NOMO-1 treated with dmso at 0.1 percent for 144 hours (cell line): ENCODE measurements around the gene TOR1AIP1.
A peak's percentile ranks its signal among the peaks of the same experiment; 100 is the strongest.
"Not testable (repeated sequence)": the region's sequence is repeated elsewhere in the genome, so short reads cannot be mapped to it uniquely, and the experiment has no call there.

Experiments
- DNase-seq: peaks from one replicate; lab custom pipeline; 2025; ENCODE audit not compliant: unreplicated experiment; lab: John Stamatoyannopoulos, UW

TOR1AIP1 gene

DNA sequence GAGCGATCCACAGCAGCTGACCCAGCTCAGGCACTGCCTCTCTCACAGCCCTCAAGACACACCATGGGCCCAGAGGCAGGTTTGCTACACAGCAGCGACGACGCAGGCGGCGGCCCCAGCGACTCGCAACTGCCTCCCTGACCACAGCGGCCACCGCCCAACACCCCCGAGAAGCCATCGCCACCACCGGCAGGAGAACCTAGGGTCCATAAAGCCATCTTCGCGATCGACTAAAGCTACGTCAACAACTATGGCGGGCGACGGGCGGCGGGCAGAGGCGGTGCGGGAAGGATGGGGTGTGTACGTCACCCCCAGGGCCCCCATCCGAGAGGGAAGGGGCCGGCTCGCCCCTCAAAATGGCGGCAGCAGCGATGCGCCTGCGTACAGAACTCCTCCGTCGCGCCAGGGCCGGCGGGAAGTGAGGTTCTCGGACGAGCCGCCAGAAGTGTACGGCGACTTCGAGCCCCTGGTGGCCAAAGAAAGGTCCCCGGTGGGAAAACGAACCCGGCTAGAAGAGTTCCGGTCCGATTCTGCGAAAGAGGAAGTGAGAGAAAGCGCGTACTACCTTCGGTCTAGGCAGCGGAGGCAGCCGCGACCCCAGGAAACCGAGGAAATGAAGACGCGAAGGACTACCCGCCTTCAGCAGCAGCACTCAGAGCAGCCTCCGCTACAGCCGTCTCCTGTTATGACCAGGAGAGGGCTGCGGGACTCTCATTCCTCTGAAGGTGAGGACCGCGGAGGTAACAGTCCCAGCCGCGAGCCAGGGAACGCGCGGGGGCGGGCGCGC lies at the start of gene TOR1AIP1:
TOR1AIP1 (plus strand) TSS at position 33 of the 787 bp plus-strand sequence; CDS start at position 251, 218 bp downstream.
- peak; percentile 96 for DNase-seq

DNA sequence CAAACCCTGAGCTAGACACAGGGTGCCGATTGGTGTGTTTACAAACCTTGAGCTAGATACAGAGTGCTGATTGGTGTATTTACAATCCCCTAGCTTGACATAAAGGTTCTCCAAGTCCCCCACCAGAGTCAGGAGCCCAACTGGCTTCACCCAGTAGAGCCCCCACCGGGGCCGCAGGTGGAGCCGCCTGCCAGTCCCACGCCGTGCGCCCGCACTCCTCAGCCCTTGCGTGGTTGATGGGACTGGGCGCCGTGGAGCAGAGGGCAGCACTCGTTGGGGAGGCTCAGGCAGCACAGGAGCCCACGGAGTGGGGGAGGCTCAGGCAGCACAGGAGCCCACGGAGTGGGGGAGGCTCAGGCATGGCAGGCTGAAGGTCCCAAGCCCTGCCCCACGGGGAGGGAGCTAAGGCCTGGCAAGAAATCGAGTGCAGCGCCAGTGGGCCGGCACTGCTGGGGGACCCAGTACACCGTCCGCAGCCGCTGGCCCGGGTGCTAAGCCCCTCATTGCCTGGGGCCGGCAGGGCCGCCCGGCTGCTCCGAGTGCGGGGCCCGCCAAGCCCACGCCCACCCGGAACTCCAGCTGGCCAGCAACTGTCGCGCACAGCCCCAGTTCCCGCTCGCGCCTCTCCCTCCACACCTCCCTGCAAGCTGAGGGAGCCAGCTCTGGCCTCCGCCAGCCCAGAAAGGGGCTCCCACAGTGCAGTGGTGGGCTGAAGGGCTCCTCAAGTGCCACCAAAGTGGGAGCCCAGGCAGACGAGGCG lies 45.2 kb upstream of the TOR1AIP1 start:
- not testable (repeated sequence) for DNase-seq

DNA sequence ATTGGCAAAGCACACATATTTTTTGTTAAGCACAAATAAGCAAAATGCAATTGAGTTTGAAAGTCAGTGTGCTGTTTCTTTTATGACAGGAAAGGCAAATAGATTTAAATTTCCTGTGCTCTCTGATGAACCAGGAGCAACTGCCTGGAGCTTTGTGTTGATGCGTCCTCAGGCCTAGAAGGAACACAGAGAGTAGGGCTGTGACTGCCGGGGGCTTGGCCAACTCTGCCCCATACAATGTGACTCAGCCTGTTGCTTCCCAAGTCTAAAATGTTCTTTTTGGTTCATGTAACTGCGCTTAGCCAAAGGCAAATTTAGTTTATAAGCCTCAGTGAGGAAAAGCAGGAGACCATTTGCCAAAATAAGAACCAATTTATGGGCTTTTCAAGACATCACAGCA lies 42.0 kb upstream of the TOR1AIP1 start:
- no peak for DNase-seq

GRCh38 chr1:179848233-179848632 lies 33.9 kb upstream of the TOR1AIP1 start:
- no peak for DNase-seq

GRCh38 chr1:179853102-179853501 lies 29.0 kb upstream of the TOR1AIP1 start:
- DNase-seq, result no peak

DNA sequence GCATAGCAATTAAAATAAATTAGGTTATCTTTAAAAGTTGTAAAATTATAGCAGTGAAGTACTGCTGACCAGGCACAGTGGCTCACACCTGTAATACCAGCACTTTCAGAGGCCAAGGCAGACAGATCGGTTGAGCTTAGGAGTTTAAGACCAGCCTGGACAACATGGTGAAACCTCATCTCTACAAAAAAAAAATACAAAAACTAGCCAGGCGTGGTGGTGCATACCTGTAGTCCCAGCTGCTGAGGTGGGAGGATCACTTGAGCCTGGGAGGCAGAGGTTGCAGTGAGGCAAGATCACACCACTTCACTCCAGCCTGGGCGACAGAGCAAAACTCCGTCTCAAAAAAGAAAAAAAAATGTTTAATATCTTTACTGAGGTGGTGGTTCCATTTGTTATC lies 26.3 kb upstream of the TOR1AIP1 start:
- not testable (repeated sequence) for DNase-seq

DNA sequence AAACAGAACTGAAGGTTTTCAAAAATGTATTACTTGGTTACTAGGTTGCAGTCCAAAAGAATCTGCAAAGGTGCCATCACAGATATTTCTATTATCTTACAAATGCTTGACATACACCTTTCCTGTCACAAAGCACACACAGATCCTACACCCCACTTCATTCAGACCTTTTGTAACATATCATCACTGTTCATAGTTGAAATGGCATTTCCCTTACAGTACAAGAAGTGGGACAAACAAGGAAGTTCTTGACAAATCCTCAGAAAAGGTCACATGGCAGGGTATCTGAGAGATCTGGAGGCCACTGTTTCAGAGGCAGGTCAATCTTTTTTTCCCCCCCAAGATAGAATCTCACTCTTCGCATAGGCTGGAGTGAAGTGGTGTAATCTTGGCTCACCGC lies 25.8 kb upstream of the TOR1AIP1 start:
- no peak for DNase-seq

- peak; percentile 64 for DNase-seq
Observed at GRCh38 chr1:179857009-179857408, 25.1 kb upstream of the TOR1AIP1 start.

DNA sequence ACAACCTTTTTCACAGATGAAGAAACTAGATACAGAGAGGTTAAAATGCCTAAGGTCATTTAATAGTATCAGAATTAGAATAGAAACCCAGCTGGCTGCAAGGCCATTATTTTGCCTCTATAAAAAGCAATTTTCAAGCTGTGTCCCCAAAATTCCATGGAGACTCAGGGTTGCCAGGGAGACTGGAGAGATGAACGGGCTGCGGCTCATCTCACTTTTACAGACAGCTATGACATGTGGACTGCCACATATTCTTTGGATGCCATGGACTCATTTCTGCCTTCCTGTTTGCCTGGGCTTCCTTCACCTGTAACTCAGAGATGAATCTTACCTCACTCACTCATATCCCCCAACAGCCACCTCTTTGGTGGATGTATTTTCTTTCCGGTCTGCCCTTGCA lies 21.4 kb upstream of the TOR1AIP1 start:
- no peak for DNase-seq

DNA sequence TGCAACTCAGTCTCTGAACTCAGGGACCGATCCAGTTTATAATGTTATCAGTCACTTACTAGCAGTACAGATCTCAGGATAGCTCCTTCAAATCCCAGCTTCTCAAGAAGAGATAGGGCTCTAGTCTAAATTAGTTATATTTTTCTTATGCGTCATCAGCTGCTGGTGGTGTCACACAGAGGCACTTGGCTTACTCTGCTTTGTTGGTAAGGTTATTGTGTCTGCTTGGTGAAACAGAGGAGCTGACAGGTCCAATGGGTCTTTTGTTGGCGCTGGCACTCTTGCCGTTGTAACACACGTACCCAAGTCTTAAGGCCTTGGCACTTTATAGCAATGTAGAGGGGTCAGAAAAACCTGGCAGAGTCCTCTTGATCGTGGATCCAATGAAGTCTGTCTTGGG lies 16.7 kb upstream of the TOR1AIP1 start:
- no peak for DNase-seq

DNA sequence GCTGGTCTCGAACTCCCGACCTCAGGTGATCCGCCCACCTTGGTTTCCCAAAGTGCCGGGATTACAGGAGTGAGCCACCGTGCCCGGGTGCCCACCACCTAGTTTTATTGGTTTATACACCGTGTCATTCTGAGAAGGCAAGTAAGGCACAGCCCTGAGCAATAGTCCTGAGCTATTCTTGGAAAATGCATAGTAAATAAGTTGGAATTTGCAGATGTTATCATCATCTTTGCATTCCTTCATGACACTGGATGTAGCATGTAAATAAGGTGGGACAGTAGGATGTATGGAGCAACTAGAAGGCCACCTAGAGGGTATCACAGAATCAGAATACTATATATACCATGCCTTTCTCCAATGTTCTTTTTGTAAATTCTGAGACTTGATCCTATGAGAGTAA lies 15.5 kb upstream of the TOR1AIP1 start:
- DNase-seq, result no peak

DNA sequence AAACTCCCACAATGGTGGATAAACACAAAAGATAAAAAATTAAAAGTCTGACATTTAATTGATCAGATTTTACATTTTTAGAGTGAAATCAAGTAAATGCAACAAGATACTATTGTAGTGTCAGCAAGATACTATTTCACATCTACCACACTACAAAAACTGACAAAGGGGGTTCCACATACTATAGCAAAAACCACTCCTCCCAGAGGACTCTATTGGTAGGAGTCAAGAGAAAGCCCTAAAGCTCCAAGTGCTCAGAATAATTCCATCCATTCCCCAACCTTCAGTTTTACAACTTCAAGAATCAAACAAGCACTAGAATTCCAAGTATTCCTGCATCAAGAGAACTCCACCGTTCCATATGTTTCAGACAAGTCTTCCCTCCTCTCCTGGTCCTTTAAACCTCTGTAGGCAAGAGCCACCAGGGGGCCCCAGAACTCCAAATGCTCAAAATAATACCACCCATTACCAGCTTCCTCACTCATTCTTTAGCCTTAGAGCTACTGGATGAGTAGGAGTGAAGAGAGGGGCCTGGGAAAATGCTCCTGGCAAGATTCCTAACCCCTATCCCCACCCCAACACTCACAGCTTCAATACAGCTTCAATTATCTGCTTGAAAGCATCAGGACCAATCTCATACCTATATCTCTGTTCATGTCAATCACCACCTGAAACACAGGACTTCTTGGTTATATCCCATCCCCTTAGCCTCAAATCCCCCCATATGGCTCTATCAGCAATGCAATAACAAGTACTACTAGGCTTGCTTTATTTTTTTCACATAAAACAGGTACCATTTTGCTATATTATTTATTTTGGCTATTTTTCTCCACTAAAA lies 14.4 kb upstream of the TOR1AIP1 start:
- no peak for DNase-seq

DNA sequence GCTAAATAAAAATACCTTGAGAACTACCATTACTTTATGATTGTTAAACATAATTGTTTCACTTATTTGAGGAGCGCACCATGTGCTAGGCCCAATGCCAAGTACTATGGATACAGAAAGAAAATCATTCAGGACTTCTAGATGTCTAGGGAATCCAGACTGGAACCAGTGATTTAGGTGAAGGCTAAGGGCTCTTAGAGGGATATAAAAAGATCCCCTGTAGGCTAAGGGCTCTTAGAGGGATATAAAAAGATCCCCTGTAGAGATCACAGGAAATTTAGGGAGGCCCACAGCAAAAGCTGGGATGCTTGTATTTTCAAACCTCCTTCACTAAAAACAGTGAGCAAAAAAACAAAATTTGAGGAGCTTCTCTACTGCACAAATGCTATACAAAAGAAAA lies 11.2 kb upstream of the TOR1AIP1 start:
- no peak for DNase-seq

DNA sequence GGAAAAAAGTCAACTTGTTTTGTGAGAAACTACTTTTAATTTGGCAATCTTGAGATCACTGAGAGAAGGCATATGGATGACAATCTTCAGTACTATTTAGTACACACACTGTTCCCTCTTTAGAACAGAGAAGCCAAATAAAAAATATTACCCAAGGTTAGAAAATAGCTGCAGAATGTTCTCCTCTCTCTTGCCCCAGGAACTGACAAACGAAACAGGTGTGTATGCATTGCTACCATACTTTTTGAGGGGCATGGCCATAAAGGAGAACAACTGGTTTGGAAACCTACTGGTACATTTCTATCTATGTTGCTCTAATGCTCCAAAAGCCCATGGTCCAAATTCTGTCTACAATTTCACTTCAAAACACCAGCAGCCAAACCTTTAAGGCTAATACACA lies 10.1 kb upstream of the TOR1AIP1 start:
- no peak for DNase-seq

DNA sequence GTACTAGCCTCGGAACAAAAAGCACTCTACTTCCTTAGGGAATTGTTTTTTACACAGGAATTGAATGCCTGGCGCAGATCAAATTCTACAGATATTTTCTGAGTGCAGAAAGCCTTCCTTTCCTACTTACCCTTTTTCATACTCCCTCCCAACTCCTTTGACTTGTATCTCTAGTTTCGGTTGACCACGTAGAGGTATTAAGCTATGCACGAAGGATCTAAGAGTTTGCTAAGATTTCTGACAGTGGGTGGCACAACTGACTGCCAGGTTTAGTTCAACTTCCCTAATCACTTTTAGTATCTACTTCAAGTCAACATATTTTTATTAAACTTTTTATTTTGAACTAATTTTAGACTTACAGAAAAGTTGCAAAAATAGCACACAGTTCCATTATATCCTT lies 9.5 kb upstream of the TOR1AIP1 start:
- no peak for DNase-seq

- DNase-seq, result no peak
Observed at GRCh38 chr1:179873438-179873851, 8.6 kb upstream of the TOR1AIP1 start.

GRCh38 chr1:179875596-179876299 lies 6.3 kb upstream of the TOR1AIP1 start:
- DNase-seq, result no peak

- no peak for DNase-seq
Observed at GRCh38 chr1:179876300-179876715, 5.8 kb upstream of the TOR1AIP1 start.

- peak; percentile 86 for DNase-seq
Observed at GRCh38 chr1:179877586-179878265, 4.4 kb upstream of the TOR1AIP1 start, which contains the start of gene TOR1AIP2. Gene TOR1AIP2, minus strand, starts transcription at chr1:179877803. Its CDS starts 25,138 bp downstream, at chr1:179852665.

DNA sequence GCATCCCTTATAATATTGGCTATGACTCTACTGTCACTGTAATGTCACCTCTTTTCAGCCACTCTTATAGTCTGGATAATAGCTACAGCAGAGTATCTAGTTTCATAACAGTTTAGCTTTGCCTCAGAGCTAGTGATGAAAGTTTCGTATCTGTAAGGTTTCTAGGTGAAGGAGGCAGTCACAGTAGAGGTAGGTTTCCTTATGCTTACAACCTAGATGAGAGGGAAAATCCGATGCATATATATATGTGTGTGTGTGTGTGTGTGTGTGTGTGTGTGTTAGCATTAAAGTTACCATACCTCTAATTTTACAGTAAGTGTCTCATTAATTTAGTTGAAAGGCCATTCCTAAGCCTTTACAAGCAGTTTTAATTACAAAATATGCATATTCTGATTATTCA lies 2.3 kb upstream of the TOR1AIP1 start:
- DNase-seq, result no peak
